Left ventricle myocardium superior (tissue), 1 donor: ENCODE measurements around the gene ATP13A1. TPM values are rescaled to one million over a fixed set of nuclear protein-coding genes. Genes with fewer than 3 reads are reported as not detected.

Source experiments
- ATAC-seq: fragments of 200-7000 bp; cut with Tn5 transposase; one replicate; pipeline ENCODE4 v1.9.1; 2020; ENCODE audit warnings: mild to moderate bottlenecking, moderate library complexity
- DNase-seq: peaks from one replicate; pipeline ENCODE4 v3.0.0-alpha.2; 2020
- intact Hi-C: fragments of 100-400 bp; cut with micrococcal nuclease; formaldehyde crosslinking; loops from one replicate; pipeline ENCODE4 v1.11.0; 2022
- total RNA-seq: library from RNA; stranded (reverse); fragmentation: NEBNext Ultra II Directional; extraction: Animal tissue kit (Norgen Biotek cat#: 25700); gene quantifications from one replicate; pipeline ENCODE4 v1.2.1, GENCODE V29; 2021
- donor health status: DM: no; HTN: yes; CAD: no; lungs with severe emphysema.

Gene ATP13A1
- total RNA-seq, 1 donor from 2014 or later: 21.6 TPM

GRCh38 chr19:19649155-19649554 is 14.3 kb downstream of the ATP13A1 start:
- intact Hi-C loops: no loop called here
- no peak for DNase-seq
- no peak for ATAC-seq

GRCh38 chr19:19647037-19647835 is 16.2 kb downstream of the ATP13A1 start:
- ATAC-seq: no peak
- DNase-seq: no peak
- intact Hi-C loops: no loop called here

GRCh38 chr19:19645233-19645870 is 18.1 kb downstream of the ATP13A1 start:
- no peak for ATAC-seq
- intact Hi-C loops: no loop called here

GRCh38 chr19:19644054-19644388 is 19.5 kb downstream of the ATP13A1 start:
- intact Hi-C loops: no loop called here
- no peak for ATAC-seq
- no peak for DNase-seq

More at GRCh38 chr19:19645233-19645870, 18.1 kb downstream of the ATP13A1 start:
- DNase-seq: no peak

GRCh38 chr19:19643158-19644053 is 20.1 kb downstream of the ATP13A1 start, which contains the start of gene GMIP:
Gene GMIP, minus strand, starts transcription at chr19:19643657. Its CDS starts 128 bp downstream, at chr19:19643529.
- ATAC-seq (peak; percentile 89), DNase-seq (peak; percentile 89)
- intact Hi-C loops: no loop called here

- ATAC-seq (peak; percentile 2), DNase-seq (no peak)
- intact Hi-C loops: no loop called here
Observed at GRCh38 chr19:19642506-19643157, 20.8 kb downstream of the ATP13A1 start.

- ATAC-seq (no peak), DNase-seq (no peak)
- intact Hi-C loops: no loop called here
Observed at GRCh38 chr19:19637523-19638251, 25.8 kb downstream of the ATP13A1 start.

GRCh38 chr19:19637186-19637522 is 26.3 kb downstream of the ATP13A1 start:
- intact Hi-C loops: no loop called here
- no peak for DNase-seq
- ATAC-seq: no peak

GRCh38 chr19:19636573-19637185 is 26.8 kb downstream of the ATP13A1 start:
- intact Hi-C loops: no loop called here
- DNase-seq (no peak), ATAC-seq (no peak)

GRCh38 chr19:19635313-19635702 is 28.2 kb downstream of the ATP13A1 start:
- no peak for ATAC-seq
- intact Hi-C loops: no loop called here
- no peak for DNase-seq

- DNase-seq (no peak), ATAC-seq (no peak)
- intact Hi-C loops: no loop called here
Observed at GRCh38 chr19:19634516-19635312, 28.8 kb downstream of the ATP13A1 start.

- intact Hi-C loops: no loop called here
- ATAC-seq (no peak), DNase-seq (no peak)
Observed at GRCh38 chr19:19633711-19634515, 29.6 kb downstream of the ATP13A1 start.

- DNase-seq: no peak
- intact Hi-C loops: no loop called here
- no peak for ATAC-seq
Observed at GRCh38 chr19:19632661-19633060, 30.8 kb downstream of the ATP13A1 start.

- DNase-seq (no peak), ATAC-seq (no peak)
- intact Hi-C loops: no loop called here
Observed at GRCh38 chr19:19631346-19631745, 32.1 kb downstream of the ATP13A1 start.

- intact Hi-C loops: no loop called here
- ATAC-seq: no peak
- no peak for DNase-seq
Observed at GRCh38 chr19:19630426-19630825, 33.0 kb downstream of the ATP13A1 start.

- intact Hi-C loops: no loop called here
- DNase-seq: no peak
Observed at GRCh38 chr19:19630062-19630414, 33.4 kb downstream of the ATP13A1 start.

More at GRCh38 chr19:19630062-19630414, 33.4 kb downstream of the ATP13A1 start:
- no peak for ATAC-seq
